HCT116 (cell line): ENCODE data around the gene LHPP. TPM values are rescaled to one million over a fixed set of nuclear protein-coding genes. Genes with fewer than 3 reads are reported as not detected.

Experiments used
- ATAC-seq: fragments of 200-7000 bp; cut with Tn5 transposase; 2 replicates; pipeline ENCODE4 v1.9.1; 2020; ENCODE audit warnings: mild to moderate bottlenecking, moderate library complexity
- BruUV-seq: library from RNA; stranded (reverse); fragments of 400-500 nt; replicated peaks from 2 replicates; lab custom pipeline; 2021; lab: Mats Ljungman, UMichigan
- CTCF ChIA-PET: fragments of 300-600 bp; sonication (Branson Sonifier 250); formaldehyde crosslinking; loops from one replicate; lab custom pipeline; 2021; ENCODE audit warnings: antibody characterized with exemption; lab: Charles Lee
- POLR2A ChIA-PET: fragments of 300-600, 350-600 bp; sonication (Branson Sonifier 250); formaldehyde crosslinking; loops from one replicate; lab custom pipeline; 2021; ENCODE audit warnings: antibody characterized with exemption; lab: Charles Lee
- RAD21 ChIA-PET, 2 experiments: fragments of 300-600 bp; sonication (Branson Sonifier 250); formaldehyde crosslinking; loops; one replicate each; lab custom pipeline; 2023; ENCODE audit warnings: low total read pairs in 2 of 2; ENCODE audit not compliant: uncharacterized antibody in 2 of 2, unreplicated experiment in 2 of 2, low non-redundant PET in 1 of 2; lab: Charles Lee
- DNase-seq: peaks from one replicate; pipeline ENCODE4 v3.0.0-alpha.2; 2010; ENCODE audit warnings: low read depth, low spot score
- H2AFZ ChIP-seq: fragments of 200-600 bp; shearing (Covaris generic), sonication (generic); 2 replicates; pipeline ENCODE4 v1.6.1; 2017; ENCODE audit warnings: low read depth, mixed run types, mixed read lengths, antibody characterized with exemption, low read length; ENCODE audit not compliant: poor library complexity, severe bottlenecking
- H3K27ac ChIP-seq: 2 replicates; pipeline ENCODE4 v1.5.1; 2012; ENCODE audit warnings: low read depth, low read length
- H3K27me3 ChIP-seq: fragments of 200-600 bp; sonication (generic); 2 replicates; pipeline ENCODE4 v1.6.1; 2016; ENCODE audit warnings: mixed run types, low read length, mixed read lengths; ENCODE audit not compliant: insufficient read depth
- H3K36me3 ChIP-seq, 2 experiments: fragments of 200-500 bp in 1 of 2; fragments of 200-600 bp in 1 of 2; sonication (Bioruptor generic) in 1 of 2; sonication (generic) in 1 of 2; 2 replicates each; pipeline versions ENCODE4 v1.5.1 to v1.6.1; 2014 to 2016; ENCODE audit warnings: low read length in 2 of 2, inconsistent platforms in 1 of 2, mixed read lengths in 1 of 2, mixed run types in 1 of 2; ENCODE audit not compliant: insufficient read depth in 2 of 2, control insufficient read depth in 1 of 2
- H3K4me1 ChIP-seq, 2 experiments: fragments of 200-600 bp in 1 of 2; sonication (generic) in 1 of 2; 2 replicates each; pipeline versions ENCODE4 v1.5.1 to v1.6.1; 2012 to 2017; ENCODE audit warnings: low read length in 2 of 2, inconsistent platforms in 1 of 2, mild to moderate bottlenecking in 1 of 2, mixed read lengths in 1 of 2, mixed run types in 1 of 2, moderate library complexity in 1 of 2; ENCODE audit not compliant: insufficient read depth in 2 of 2, control insufficient read depth in 1 of 2
- H3K4me2 ChIP-seq: fragments of 200-600 bp; sonication (generic); 2 replicates; pipeline ENCODE4 v1.6.1; 2017; ENCODE audit warnings: mixed run types, low read length, mixed read lengths
- H3K4me3 ChIP-seq, 2 experiments: fragments of 200-600 bp in 1 of 2; sonication (generic) in 1 of 2; replicated peaks in 1 of 2; 2 replicates each; pipeline ENCODE4 v1.5.1; 2011 to 2016; ENCODE audit warnings: low read length in 2 of 2, control low read depth in 1 of 2, low read depth in 1 of 2, mild to moderate bottlenecking in 1 of 2, mixed read lengths in 1 of 2, mixed run types in 1 of 2
- H3K79me2 ChIP-seq: fragments of 200-600 bp; sonication (generic); 2 replicates; pipeline ENCODE4 v1.6.1; 2017; ENCODE audit warnings: mild to moderate bottlenecking, mixed run types, low read length, moderate library complexity, mixed read lengths; ENCODE audit not compliant: insufficient read depth
- H3K9ac ChIP-seq: fragments of 200-600 bp; sonication (generic); 2 replicates; pipeline ENCODE4 v1.6.1; 2016; ENCODE audit warnings: low read length, mixed read lengths
- H3K9me2 ChIP-seq: fragments of 200-600 bp; sonication (generic), shearing (Covaris generic); 2 replicates; pipeline ENCODE4 v1.6.1; 2017; ENCODE audit warnings: mixed run types, mild to moderate bottlenecking, moderate library complexity; ENCODE audit not compliant: insufficient read depth
- H3K9me3 ChIP-seq, 2 experiments: fragments of 200-500 bp in 1 of 2; fragments of 200-600 bp in 1 of 2; sonication (Bioruptor generic) in 1 of 2; sonication (generic) in 1 of 2; 2 replicates each; pipeline ENCODE4 v1.6.1; 2014 to 2017; ENCODE audit warnings: low read length in 2 of 2, mixed read lengths in 2 of 2, inconsistent platforms in 1 of 2, low read depth in 1 of 2, mild to moderate bottlenecking in 1 of 2, mixed run types in 1 of 2, moderate library complexity in 1 of 2; ENCODE audit not compliant: control insufficient read depth in 1 of 2, insufficient read depth in 1 of 2
- H4K20me1 ChIP-seq: fragments of 200-600 bp; sonication (generic), shearing (Covaris generic); 2 replicates; pipeline ENCODE4 v1.6.1; 2017; ENCODE audit warnings: mixed run types, mild to moderate bottlenecking, moderate library complexity; ENCODE audit not compliant: insufficient read depth
- CBX3 ChIP-seq: IDR thresholded peaks from 2 replicates; pipeline ENCODE4 v1.6.1; 2012; ENCODE audit warnings: low read depth
- EZH2 ChIP-seq: fragments of 200-600 bp; sonication (generic); IDR thresholded peaks from 2 replicates; pipeline ENCODE4 v1.6.1; 2017; ENCODE audit warnings: antibody characterized with exemption, mixed run types
- EZH2phosphoT487 ChIP-seq: fragments of 200-600 bp; IDR thresholded peaks from 2 replicates; pipeline ENCODE4 v1.6.1; 2018; ENCODE audit warnings: antibody characterized with exemption, borderline replicate concordance
- FOSL1 ChIP-seq: IDR thresholded peaks from 2 replicates; pipeline ENCODE4 v1.6.1; 2012; ENCODE audit warnings: low read depth
- RAD21 ChIP-seq: IDR thresholded peaks from 2 replicates; pipeline ENCODE4 v1.6.1; 2012; ENCODE audit warnings: low read depth, mild to moderate bottlenecking
- SIN3A ChIP-seq: IDR thresholded peaks from 2 replicates; pipeline ENCODE4 v1.6.1; 2012; ENCODE audit warnings: low read depth
- ZFX ChIP-seq: fragments of 450-650 bp; IDR thresholded peaks from 2 replicates; pipeline ENCODE4 v1.6.1; 2017
- intact Hi-C: fragments of 100-400 bp; cut with micrococcal nuclease; formaldehyde crosslinking; loops from 2 replicates; pipeline ENCODE4 v1.10.0; 2022
- total RNA-seq: library from RNA; stranded (reverse); gene quantifications from one replicate; pipeline ENCODE4 v1.2.1, GENCODE V29; 2021; ENCODE audit not compliant: unreplicated experiment
- TF ChIP-seq, protein P1 (sequence below): IDR thresholded peaks from 2 replicates; pipeline ENCODE4 v1.6.1; 2011; ENCODE audit warnings: mild to moderate bottlenecking, low read length, moderate library complexity; ENCODE audit not compliant: insufficient replicate concordance; ENCODE audit errors: extremely low read depth
- TF ChIP-seq, protein P2 (sequence below): IDR thresholded peaks from 2 replicates; pipeline ENCODE4 v1.6.1; 2012

LHPP gene
- total RNA-seq, 1 experiment from 2014 or later = 45.8 TPM

DNA sequence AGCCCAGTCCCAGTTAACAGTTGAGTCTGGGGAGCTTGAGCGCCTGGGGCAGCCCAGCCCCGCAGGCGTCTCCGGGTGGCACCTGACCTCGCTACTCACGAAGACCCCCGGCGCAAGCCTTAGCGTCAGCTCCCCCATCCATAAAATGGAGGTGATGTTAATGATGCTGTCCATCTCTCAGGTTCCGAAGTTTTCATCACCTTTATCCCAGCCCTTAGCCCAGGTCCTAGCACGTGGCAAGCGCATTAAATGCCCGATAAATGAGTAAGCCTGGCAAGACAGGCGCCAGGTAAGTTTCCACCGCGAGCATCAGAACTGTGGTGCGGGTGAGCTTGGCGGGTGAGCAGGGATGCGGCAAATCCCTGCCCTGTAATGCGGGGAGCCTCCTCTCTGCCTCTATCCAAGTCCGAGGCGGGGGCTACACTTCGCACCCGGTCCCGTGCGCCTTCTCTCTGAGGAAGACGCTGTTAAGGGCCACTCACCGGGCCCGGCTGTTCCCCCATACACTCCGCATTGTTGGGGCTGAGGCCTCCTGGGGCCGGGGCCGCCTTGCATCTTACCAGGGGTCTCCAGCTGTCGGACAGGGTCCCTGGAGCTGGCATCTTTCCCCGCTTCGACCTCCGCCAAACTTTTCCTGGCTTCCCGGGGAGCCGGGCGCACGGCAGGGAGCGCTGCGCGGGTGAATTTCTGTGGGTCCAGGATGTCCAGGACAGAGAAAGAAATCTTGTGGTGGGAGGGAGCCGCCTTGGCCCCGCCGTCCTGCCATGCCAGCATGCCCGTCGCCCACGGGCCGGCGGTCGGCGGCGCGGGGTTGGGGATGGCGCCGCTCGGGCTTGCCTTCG is 12.2 kb upstream of the LHPP start:
- DNase-seq = no peak
- CTCF ChIA-PET = interaction anchor here (0.9 kb wide), 1 partner anchor 46 kb away, joined by 3 read pairs; no protein-coding TSS in a partner anchor
- Histone ChIP-seq H3K36me3 (no peaks in the 10 kb centered on the region), H3K4me2 (peak overlapping the region; percentile 95), H3K4me3 (peak overlapping the region; percentile 47 to 64), H3K9me3 (no peaks in the 10 kb centered on the region), H3K79me2 (no peaks in the 10 kb centered on the region), H3K27me3 (no peaks in the 10 kb centered on the region; the same call in 1 of the 2 replicates), H3K4me1 (peaks cover 11 to 19% of the 10 kb centered on the region in 2 experiments)
- no TSS peak for BruUV-seq
- POLR2A ChIA-PET = no interaction called here
- TF ChIP-seq SIN3A (no peak), FOSL1 (no peak), ZFX (no peak), RAD21 (no peak), CBX3 (no peak), EZH2 (no peak), EZH2phosphoT487 (no peak)
- TF ChIP-seq, protein P1, sequence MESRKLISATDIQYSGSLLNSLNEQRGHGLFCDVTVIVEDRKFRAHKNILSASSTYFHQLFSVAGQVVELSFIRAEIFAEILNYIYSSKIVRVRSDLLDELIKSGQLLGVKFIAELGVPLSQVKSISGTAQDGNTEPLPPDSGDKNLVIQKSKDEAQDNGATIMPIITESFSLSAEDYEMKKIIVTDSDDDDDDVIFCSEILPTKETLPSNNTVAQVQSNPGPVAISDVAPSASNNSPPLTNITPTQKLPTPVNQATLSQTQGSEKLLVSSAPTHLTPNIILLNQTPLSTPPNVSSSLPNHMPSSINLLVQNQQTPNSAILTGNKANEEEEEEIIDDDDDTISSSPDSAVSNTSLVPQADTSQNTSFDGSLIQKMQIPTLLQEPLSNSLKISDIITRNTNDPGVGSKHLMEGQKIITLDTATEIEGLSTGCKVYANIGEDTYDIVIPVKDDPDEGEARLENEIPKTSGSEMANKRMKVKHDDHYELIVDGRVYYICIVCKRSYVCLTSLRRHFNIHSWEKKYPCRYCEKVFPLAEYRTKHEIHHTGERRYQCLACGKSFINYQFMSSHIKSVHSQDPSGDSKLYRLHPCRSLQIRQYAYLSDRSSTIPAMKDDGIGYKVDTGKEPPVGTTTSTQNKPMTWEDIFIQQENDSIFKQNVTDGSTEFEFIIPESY = no peak
- TF ChIP-seq, protein P2, sequence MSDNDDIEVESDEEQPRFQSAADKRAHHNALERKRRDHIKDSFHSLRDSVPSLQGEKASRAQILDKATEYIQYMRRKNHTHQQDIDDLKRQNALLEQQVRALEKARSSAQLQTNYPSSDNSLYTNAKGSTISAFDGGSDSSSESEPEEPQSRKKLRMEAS = peak; percentile 82
- TF ChIP-seq, all 23 proteins: peak for 1
- Histone ChIP-seq H2AFZ (peak overlapping the region; percentile 14), H4K20me1 (no peaks in the 10 kb centered on the region), H3K9me2 (no peaks in the 10 kb centered on the region), H3K9ac (peak overlapping the region; percentile 66), H3K27ac (peak overlapping the region; percentile 15; the same call in 1 of the 2 replicates)
- RAD21 ChIA-PET = interaction anchor here in 1 of 2 experiments (0.7 kb wide), 1 partner anchor 60 kb away, joined by 6 read pairs; no protein-coding TSS in a partner anchor
- intact Hi-C loops = no loop called here
- peak; percentile 74 for ATAC-seq
